Smooth muscle cell of trachea (primary cell): Measurements from ENCODE around the gene ATP1A1. TPM values are rescaled to one million over a fixed set of nuclear protein-coding genes. Genes with fewer than 3 reads are reported as not detected.

Experiments
- total RNA-seq: library from RNA; depleted of rRNA; stranded (reverse); fragments of >200 nt; gene quantifications from 2 replicates; pipeline ENCODE4 v1.2.1, GENCODE V29; 2014

Gene ATP1A1
- 127 and 149 TPM in 2 replicates for total RNA-seq

GRCh38 chr1:116372651-116373430, at the start of gene ATP1A1:
ATP1A1 (plus strand) TSS chr1:116373244; CDS start chr1:116373512, 268 bp downstream.

Other genes starting within 250 kb of the ATP1A1 start
- gene CD58, start 197.8 kb downstream of the ATP1A1 start, total RNA-seq: 6.6 and 9.6 TPM in 2 replicates